ENCODE data around the gene UGT1A1.

UGT1A1 gene

DNA sequence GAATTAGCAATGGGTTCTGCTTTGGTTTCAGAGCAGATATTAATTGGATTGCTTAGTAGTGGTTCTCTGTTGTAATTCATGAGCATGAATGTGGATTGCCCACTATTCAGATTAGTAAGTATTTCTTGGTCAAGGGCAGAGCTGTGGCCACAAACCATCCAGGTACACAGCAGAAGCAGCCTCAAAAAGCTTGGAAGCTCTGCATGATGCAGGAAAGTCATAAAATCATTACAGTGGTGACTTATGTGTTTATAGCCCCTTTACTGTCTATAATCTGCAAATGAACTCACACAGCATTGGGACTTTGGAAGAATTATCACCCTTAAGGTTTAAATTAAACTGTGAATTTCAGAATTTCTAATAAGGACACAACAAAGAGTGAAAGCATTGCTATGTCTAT, 1.9 kb upstream of the UGT1A1 start:
- DNase-seq (ENCODE audit: low spot score): no peak

DNA sequence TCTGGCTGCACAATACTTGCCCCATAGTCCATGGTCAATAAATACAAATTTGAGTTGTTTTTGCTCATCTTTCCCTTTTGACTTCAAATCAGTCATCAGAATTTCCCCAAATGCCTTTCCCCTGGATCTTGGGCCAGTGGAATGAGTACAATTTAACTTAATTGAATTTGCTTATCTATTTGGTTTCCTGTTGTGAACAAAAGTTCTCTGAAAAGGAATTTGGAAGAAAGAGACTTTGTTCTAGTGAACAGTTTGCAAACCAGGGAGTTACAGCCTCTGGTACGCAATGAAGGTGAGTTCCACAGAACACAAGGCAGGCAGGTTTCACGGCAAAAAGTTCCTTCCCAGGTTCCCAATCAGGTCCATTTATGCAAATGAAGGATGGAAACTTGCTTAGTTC, 1.2 kb upstream of the UGT1A1 start:
- DNase-seq (ENCODE audit: low spot score): no peak

DNA sequence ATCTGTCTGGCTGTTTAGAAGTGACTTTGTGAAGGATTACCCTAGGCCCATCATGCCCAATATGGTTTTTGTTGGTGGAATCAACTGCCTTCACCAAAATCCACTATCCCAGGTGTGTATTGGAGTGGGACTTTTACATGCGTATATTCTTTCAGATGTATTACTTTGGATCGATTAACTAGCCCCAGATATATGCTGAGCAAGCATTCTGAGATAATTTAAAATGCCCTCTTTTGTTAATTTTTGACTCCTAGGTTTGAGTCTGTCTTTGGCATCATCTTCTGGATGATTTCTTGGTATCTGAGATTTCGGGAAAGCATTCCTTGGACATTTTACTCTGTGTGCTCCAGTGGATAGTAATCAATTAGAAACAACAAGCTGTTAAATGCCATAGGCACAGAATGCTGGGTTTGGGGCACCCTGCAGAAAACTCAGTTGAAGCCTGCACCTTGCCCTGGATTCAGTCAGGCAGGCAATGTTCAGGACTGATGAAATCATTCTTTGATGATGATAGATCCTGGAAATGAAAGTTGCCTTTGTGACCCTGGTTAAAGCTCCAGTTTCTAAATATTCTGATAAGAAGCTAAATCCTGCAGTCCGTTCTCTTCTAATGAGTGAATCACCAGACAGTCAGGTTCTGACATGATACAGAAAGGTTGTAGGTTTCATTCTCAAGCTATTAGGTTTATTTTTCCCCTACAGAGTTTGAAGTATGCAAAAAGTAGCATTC, 1.1 kb downstream of the UGT1A1 start:
- DNase-seq (ENCODE audit: low spot score): no peak

DNA sequence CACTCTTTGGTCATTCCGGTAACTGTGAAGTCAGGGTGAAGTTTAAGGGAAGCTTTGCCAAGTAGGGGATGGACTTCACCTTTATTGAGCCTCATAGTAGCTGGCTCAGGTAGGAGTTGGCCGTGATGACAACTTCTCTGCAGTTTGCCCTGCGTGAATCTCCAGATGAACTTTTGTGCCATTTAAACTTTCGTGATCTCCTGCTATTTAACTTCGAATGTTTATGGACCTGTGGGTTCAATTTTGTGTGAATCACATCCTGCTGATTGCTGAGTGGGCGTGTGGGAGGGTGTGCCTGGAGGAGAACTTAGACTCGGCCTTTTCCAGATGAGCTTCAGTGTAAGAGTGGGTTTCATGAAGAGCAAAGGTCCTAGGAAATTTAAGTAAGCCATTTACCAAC, 4.2 kb downstream of the UGT1A1 start:
- DNase-seq (ENCODE audit: low spot score): peak; percentile 87

DNA sequence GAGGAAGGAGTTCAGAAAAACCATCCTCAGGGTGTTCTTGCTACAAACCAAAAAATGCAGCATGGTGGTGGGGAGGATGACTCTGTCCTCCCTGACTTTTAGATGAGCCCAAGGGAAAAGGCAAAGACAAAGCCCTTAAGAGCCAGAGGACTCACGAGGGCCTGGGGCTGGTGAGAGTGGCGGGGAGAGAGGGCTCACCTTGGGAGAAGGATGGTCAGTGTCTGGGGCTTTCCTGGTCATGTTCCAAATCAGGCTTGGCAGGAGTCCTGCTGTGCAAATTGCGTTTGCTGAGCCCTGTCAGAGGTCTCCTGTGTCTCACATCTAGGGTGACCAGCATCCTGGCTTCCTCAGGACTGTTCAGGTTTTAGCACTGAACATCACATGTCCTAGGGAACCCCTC, 4.7 kb downstream of the UGT1A1 start:
- no peak for DNase-seq (ENCODE audit: low spot score)

DNA sequence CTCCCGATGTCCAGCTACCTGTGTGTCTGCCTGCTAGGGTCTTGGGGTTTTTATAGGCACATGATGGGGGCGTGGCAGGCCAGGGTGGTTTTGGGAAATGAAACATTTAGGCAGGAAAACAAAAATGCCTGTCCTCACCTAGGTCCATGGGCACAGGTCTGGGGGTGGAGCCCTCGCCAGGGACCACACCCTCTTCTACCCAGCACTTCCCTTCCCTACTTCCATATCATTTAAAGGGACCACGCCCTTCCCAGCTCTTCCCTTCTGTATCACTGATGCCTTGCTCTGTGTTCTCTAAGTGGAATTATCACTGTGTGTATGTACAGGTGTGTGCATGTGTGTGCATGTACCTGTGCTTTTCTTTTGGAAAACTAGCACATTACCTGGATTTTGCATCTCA, 6.3 kb downstream of the UGT1A1 start:
- DNase-seq (ENCODE audit: low spot score): no peak

DNA sequence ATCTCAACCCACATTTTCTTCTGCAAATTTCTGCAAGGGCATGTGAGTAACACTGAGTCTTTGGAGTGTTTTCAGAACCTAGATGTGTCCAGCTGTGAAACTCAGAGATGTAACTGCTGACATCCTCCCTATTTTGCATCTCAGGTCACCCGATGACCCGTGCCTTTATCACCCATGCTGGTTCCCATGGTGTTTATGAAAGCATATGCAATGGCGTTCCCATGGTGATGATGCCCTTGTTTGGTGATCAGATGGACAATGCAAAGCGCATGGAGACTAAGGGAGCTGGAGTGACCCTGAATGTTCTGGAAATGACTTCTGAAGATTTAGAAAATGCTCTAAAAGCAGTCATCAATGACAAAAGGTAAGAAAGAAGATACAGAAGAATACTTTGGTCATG, 8.0 kb downstream of the UGT1A1 start:
- no peak for DNase-seq (ENCODE audit: low spot score)

DNA sequence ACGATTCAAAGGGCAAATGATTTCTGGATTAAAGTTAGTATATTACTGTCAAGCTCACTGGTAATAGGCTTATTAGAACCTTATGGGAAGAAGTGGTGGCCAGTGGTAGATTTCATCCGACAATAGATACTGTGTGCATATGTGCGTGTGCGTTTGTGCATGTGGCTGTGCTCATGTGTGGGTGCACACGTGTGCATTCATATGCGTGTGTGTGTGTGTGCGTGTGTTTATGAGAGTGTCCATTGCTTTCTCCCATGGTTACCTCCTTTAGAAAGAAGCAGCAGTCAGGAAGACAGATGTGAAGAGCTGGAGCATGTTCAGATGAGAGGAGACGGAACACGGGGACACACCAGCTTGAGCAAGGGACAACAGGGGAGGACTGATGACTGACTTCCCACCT, 9.2 kb downstream of the UGT1A1 start:
- DNase-seq (ENCODE audit: low spot score): no peak

DNA sequence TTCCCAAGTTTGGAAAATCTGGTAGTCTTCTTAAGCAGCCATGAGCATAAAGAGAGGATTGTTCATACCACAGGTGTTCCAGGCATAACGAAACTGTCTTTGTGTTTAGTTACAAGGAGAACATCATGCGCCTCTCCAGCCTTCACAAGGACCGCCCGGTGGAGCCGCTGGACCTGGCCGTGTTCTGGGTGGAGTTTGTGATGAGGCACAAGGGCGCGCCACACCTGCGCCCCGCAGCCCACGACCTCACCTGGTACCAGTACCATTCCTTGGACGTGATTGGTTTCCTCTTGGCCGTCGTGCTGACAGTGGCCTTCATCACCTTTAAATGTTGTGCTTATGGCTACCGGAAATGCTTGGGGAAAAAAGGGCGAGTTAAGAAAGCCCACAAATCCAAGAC, 12.1 kb downstream of the UGT1A1 start:
- DNase-seq (ENCODE audit: low spot score): no peak

DNA sequence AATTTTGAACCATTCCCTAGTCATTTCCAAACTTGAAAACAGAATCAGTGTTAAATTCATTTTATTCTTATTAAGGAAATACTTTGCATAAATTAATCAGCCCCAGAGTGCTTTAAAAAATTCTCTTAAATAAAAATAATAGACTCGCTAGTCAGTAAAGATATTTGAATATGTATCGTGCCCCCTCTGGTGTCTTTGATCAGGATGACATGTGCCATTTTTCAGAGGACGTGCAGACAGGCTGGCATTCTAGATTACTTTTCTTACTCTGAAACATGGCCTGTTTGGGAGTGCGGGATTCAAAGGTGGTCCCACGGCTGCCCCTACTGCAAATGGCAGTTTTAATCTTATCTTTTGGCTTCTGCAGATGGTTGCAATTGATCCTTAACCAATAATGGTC, 12.5 kb downstream of the UGT1A1 start:
- no peak for DNase-seq (ENCODE audit: low spot score)

DNA sequence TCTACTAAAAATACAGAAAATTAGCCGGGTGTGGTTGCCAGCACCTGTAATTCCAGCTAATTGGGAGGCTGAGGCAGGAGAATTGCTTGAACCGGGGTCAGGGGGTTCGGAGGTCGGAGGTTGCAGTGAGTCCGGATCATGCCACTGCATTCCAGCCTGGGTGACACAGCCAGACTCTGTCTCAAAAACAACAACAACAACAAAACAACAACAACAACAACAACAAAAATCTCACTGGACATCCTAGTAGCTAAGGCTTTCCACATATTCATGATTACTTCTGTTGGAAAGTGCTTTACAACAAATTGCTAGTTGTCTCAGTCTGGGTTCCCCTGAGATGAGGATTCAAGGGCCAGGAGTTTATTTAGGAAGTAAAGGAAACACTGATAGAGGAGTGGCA, 13.8 kb downstream of the UGT1A1 start:
- DNase-seq (ENCODE audit: low spot score): no peak

DNA sequence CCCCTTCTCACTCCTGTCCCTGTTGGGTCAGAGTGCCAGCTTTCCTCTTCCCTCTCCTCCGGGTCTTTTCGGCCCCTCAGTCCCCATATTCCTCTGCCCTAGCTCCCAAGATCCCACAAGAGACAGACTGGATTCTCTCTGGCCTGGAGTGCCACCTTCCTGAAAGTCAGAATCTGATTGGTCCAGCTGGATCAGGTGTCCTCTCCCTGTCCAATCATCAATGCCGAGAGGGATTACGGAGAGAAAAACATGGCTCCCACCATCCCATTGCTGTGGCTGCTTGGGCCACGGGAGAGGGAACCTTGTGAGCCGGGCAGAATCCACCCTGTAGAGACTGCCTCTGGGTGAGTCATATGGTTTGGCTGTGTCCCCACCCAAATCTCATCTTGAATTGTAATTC, 15.3 kb downstream of the UGT1A1 start:
- no peak for DNase-seq (ENCODE audit: low spot score)

DNA sequence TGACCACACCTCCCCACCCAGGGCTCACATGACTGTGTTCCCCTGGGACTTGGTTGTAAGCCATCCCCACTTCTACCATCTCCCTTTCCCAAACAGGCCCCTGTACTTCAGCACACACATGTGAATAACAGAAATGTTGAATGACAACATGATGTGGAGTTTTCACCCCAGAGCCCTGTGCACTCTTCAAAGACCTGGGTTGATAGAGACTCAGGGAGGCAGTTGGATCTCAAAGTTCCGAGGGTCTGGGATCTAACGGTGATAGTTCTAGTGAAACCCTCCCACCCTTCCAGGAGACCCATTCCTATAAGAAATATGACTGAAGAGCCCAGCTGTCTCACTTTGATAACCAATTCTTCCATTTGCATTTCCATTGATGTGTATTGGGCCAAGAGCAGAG, 18.0 kb downstream of the UGT1A1 start, which contains the start of gene MROH2A:
Gene MROH2A, plus strand, starts transcription at position 301 of the 400 bp plus-strand sequence. CDS start 1,029 bp downstream, outside the sequence.
- no peak for DNase-seq (ENCODE audit: low spot score)

DNA sequence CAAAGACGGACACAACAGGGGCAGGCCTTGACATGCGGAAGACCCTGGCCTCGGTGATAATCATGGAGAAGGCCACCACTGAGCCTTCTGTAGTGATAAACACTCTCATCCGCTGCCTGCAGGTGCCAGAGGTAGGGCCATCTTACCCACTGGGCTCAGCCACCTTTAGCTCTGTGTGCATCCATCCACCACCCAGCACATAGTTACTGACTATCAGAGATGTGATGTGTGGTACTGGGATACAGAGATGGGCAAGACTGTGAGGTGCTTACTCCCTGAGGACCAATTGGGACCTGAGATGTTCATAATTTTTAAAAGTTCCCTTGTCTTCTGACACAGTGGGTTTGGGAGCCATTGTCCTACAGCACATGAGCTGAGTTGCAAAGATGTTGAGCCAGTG, 19.7 kb downstream of the UGT1A1 start:
- DNase-seq (ENCODE audit: low spot score): no peak

DNA sequence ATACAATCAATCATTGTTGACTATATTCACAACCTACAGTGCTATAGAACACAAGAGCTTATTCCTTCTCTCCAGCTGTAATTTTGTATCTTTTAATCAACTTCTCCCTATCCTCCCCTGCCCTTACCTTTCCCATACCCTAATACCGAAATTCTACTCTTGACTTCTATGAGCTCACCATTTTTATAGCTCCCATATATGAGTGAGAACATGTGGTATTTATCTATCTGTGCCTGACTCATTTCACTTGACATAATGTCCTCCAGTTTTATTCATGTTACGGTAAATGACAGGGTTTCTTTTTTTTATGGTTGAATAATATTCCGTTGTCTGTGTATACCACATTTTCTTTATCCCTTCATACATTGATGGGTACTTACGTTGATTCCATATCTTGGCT, 20.7 kb downstream of the UGT1A1 start:
- DNase-seq (ENCODE audit: low spot score): no peak

DNA sequence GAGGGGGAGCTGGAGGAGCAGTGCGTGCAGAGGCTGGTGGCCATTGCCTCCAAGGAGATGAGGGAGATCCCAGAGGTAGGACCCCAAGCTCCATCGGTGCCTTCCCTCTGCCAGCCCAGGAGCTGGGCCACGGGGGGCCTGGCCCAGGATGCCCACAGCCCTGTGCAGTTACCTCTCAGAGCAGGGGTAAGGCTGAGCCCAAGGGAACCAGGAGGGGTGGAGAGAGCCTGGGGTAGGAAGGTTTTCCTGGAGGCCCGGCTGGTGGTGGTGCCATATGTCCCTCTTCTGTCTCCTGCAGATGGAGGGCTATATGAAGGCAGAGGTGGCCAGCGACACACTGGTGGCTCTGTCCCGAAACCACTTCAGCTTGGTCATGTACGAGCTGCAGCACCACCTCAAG, 29.5 kb downstream of the UGT1A1 start:
- no peak for DNase-seq (ENCODE audit: low spot score)

DNA sequence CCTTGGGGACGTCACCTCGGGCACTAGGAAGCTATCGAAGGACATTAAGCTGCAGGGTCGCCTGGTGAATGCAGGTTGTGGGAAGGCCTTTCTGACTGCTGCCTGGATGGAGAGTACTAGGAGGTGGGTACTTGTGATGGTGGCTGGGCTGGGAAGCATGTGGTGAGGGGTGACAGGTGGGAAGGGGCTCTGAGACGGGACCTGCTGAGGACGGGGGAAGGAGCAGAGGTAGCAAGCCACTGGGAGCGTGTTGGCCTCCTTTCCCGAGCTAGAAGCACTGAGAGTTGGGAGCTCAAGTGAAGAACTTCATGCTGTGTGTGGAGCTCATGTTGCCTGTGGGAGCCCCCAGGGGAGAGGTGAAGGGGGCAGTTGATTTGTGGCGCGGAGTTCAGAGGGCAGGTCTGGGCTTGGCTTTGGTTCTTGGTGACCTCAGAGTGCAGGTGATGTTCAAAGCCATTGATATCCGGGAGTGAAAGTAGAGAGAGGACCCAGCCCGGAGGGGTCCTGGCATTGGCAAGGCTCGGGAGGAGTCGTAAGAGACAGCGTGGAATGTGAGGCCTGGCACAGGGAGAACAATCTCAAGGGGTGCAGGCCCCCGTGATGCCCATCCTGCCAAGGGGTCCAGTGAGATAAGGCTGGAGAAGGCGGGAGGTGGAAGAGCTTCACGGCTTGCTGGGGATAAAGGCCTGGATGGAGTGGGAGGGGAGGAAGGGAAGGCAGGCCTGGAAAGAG, 31.2 kb downstream of the UGT1A1 start:
- DNase-seq (ENCODE audit: low spot score): no peak

DNA sequence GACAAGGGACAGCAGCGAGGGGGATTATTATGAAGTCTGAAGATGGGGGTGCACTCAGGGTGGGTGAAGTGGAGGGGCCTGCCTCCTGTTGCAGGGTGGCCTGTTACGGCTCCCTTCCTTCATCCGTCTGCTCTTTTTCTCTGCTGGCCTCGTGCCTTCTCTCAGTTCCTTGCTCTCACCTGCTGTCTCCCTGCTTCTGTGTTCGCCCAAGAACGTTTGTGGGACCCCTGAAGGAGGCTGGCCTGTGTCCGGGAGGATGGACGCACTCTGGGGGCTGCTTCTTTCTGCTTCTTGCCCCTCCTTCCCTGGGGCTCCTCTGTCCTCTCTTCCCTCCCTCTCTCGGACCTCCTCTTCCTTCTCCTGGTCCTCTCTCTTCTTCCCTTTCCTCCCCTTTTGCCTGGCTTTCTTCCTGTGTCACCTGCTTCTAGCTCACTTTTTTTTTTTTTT, 31.8 kb downstream of the UGT1A1 start:
- DNase-seq (ENCODE audit: low spot score): no peak

DNA sequence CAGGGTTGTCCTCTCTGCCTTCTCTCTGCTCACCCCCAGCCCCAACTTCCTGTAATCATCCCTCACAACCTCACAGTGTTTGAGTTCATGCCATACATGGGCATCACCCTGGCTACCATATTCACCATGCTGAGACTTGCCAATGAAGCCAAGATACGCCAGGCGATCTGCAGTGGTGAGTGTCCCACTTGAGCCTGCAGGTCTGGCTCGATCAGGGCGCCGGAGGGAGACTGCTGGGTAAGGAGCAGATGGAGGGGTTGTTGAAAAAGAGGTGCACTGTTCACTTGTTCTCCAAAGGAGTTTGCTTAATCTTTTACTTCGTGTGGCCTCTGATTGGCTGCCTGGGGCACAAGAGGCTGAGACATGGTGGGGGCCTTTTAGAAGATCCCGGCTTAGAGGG, 32.6 kb downstream of the UGT1A1 start:
- no peak for DNase-seq (ENCODE audit: low spot score)

DNA sequence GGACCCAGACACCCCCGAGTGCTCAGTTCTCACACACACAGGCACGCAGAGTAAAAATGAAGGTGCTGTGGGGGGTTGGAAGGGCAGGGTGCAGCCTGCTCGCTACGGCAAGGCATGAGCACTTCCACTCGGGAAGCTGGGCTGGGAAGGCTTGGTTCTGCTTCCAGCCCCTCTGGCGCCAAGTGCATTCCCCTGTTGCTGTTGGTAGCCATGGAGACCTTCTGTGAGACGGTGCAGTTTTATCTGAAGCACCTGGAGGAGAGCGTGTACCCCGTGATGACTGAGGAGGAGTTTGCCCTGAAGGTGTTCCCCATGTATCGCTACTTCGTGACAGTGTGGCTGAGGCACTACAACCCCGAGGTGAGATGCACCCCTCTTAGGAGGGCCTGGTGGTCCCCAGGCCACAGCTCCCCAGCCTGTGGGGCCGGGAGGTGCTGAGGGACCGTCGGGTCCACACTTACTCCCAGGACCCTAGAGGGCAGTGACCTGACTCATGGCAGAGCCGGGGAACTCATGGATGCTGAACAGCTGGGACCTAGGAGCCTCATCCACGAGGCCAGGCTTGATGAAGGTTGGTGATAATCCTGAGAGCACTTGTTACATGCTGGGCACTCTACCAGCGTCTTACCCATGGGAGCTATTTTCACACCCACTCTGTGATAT, 33.5 kb downstream of the UGT1A1 start:
- no peak for DNase-seq (ENCODE audit: low spot score)

DNA sequence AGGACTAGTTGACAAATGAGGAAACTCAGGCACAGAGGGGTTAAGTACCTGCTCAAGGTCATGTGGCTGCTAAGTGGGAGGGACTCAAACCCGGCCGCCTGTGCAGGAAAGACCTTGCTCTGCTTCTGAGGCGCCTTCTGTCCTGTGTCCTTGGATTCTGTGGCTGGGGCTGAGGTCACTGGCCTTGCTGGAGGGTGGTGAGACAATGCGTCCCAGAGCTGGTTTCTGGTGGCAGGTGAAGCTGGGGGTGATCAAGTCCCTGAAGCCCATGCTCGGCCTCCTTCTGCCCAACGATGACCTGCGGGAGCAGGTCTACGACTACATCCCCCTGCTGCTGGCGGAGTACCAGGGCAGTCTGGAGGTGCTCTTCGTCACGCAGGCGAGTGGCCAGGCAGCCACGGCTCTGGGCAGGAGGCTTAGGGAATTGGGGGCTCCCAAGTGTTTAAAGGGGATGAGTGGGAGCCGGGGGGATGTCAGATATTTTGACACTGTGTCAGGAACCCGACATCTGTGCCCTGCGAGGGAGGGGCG, 34.1 kb downstream of the UGT1A1 start:
- no peak for DNase-seq (ENCODE audit: low spot score)

DNA sequence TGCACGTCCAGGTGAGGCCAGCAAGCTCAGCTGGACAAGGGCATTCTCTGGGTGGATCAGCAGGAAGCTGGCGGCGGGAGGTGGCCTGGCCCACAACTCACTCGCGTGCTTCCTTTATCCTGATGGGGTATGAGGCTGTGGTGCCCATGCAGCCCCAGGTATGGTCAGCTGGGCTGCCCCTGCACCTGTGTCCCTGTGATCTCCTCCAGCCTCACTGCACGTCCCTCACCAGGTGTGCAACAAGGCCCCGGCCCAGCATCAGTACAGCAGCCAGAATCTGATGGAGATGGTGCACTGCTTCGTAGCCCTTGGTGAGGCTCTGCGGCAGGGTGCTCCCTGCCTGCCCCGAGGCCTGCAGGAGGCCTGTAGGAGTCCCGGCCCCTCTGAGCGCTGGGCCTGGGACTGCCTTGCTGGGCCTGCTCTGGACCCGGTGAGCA, 35.7 kb downstream of the UGT1A1 start:
- DNase-seq (ENCODE audit: low spot score): no peak

DNA sequence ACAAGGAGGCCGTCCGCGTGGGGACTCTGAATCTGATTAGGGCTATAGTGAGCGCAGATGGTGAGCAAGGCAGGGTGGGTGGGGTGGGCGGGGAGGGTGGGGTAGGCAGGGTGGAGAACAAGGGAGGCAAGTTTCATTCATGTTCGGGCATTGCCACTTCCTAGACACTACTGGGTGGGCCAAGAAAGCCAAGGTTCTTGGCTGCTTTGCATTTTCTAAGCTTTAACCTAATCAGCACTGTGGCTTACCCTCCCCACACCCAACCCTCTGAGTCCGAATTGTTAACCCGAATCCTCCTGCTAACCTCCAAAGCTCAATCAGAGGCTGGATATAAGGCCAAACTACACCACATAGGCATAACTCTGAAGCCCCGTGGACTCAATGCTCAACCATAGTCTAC, 36.2 kb downstream of the UGT1A1 start:
- DNase-seq (ENCODE audit: low spot score): no peak

Data from LoVo (cell line).